DND-41 (cell line): ENCODE measurements around the gene PTPRN2.

Experiments
- ATAC-seq: fragments of 200-7000 bp; cut with Tn5 transposase; 3 replicates; pipeline ENCODE4 v1.9.1; 2021; ENCODE audit warnings: low read depth; ENCODE audit not compliant: insufficient read depth
- DNase-seq: peaks from one replicate; pipeline ENCODE4 v3.0.0-alpha.2; 2020
- H2AFZ ChIP-seq: 2 replicates; pipeline ENCODE4 v1.6.0; 2012; ENCODE audit warnings: low read depth, low read length
- H3K27ac ChIP-seq: 2 replicates; pipeline ENCODE4 v1.5.1; 2012; ENCODE audit warnings: low read length, inconsistent platforms
- H3K27me3 ChIP-seq: fragments of 200-600 bp; sonication (generic); 2 replicates; pipeline ENCODE4 v1.6.0; 2012; ENCODE audit warnings: low read length, mild to moderate bottlenecking, inconsistent platforms; ENCODE audit not compliant: insufficient read depth, poor library complexity
- H3K36me3 ChIP-seq: 2 replicates; pipeline ENCODE4 v1.5.1; 2012; ENCODE audit warnings: low read length, inconsistent platforms; ENCODE audit not compliant: insufficient read depth
- H3K4me1 ChIP-seq: 2 replicates; pipeline ENCODE4 v1.5.1; 2012; ENCODE audit warnings: mild to moderate bottlenecking, low read length; ENCODE audit not compliant: insufficient read depth
- H3K4me2 ChIP-seq: 2 replicates; pipeline ENCODE4 v1.6.0; 2012; ENCODE audit warnings: mild to moderate bottlenecking, moderate library complexity, low read length, inconsistent platforms; ENCODE audit not compliant: insufficient read depth
- H3K4me3 ChIP-seq, 2 experiments: fragments of 200-600 bp in 1 of 2; shearing (Covaris generic) in 1 of 2; 2 replicates each; pipeline ENCODE4 v1.5.1; 2012 to 2016; ENCODE audit warnings: inconsistent platforms in 2 of 2, low read length in 2 of 2, mild to moderate bottlenecking in 2 of 2, low read depth in 1 of 2, moderate library complexity in 1 of 2
- H3K79me2 ChIP-seq: 2 replicates; pipeline ENCODE4 v1.6.0; 2012; ENCODE audit warnings: low read length, inconsistent platforms; ENCODE audit not compliant: insufficient read depth
- H3K9ac ChIP-seq: 2 replicates; pipeline ENCODE4 v1.6.0; 2012; ENCODE audit warnings: low read depth, mild to moderate bottlenecking, inconsistent platforms, low read length, moderate library complexity
- H3K9me3 ChIP-seq: 2 replicates; pipeline ENCODE4 v1.5.1; 2012; ENCODE audit warnings: low read length, moderate library complexity, mild to moderate bottlenecking, inconsistent platforms; ENCODE audit not compliant: insufficient read depth, severe bottlenecking
- H4K20me1 ChIP-seq: 2 replicates; pipeline ENCODE4 v1.6.0; 2012; ENCODE audit warnings: low read length; ENCODE audit not compliant: insufficient read depth
- CTCF ChIP-seq: IDR thresholded peaks from 2 replicates; pipeline ENCODE4 v1.5.1; 2012; ENCODE audit warnings: borderline replicate concordance, low read length, moderate library complexity, mild to moderate bottlenecking; ENCODE audit not compliant: poor library complexity, severe bottlenecking; ENCODE audit errors: extremely low read depth
- EZH2 ChIP-seq: IDR thresholded peaks from 3 replicates; pipeline ENCODE4 v1.6.1; 2012; ENCODE audit warnings: borderline replicate concordance, low read depth, mild to moderate bottlenecking, moderate library complexity, low read length, inconsistent platforms; ENCODE audit not compliant: severe bottlenecking

The PTPRN2 gene

DNA sequence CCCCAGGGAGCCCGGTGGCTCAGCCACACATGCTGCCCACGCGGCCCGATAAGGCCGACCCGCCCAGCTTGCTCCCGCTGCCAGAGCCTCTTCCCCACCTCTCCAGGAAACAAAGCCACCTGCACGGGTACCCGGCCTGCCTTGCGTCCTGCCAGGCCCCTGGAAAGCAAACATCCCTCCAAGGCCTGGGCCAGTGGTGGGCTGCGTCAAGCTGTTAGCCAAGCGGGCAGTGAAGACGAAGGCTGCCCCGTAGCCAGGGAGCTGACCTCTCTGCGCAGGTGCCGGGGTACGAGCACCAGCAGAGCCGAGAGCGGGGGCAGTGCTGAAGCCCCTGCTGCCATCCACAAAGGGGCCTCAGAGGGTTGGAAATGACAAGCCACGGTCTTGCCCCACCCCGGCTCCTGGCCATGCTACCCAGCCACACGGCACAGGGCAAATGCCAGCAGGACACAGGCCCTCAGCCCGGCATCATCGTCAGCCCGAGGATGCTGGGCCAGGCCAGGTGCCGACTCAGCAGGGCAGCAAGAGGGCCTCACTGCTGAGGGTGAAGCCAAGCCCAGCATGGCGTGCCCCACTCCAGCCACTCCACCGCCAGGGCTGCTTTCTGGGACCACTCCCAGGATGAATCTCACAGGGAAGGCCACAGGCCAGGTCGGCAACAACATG lies 140.0 kb downstream of the PTPRN2 start:
- ATAC-seq (no peak), DNase-seq (no peak)
- Histone ChIP-seq H2AFZ (no peak overlapping the region), H3K79me2 (no peaks in the 10 kb centered on the region), H3K4me2 (no peak overlapping the region), H3K9me3 (no peaks in the 10 kb centered on the region), H3K27ac (no peak overlapping the region), H3K9ac (no peak overlapping the region), H3K27me3 (no peaks in the 10 kb centered on the region), H3K4me1 (no peaks in the 10 kb centered on the region), H3K36me3 (no peaks in the 10 kb centered on the region), H4K20me1 (peaks cover 4% of the 10 kb centered on the region; the same call in 1 of the 2 replicates), H3K4me3 (no peak overlapping the region)
- TF ChIP-seq CTCF: no peak
- TF ChIP-seq EZH2: no peak

GRCh38 chr7:158447151-158447505 lies 140.5 kb downstream of the PTPRN2 start:
- Histone ChIP-seq H3K36me3 (no peaks in the 10 kb centered on the region), H2AFZ (no peak overlapping the region), H3K4me1 (no peaks in the 10 kb centered on the region), H4K20me1 (peaks cover 4% of the 10 kb centered on the region; the same call in 1 of the 2 replicates), H3K27ac (no peak overlapping the region), H3K4me3 (no peak overlapping the region), H3K79me2 (no peaks in the 10 kb centered on the region), H3K9me3 (no peaks in the 10 kb centered on the region), H3K27me3 (no peaks in the 10 kb centered on the region), H3K4me2 (no peak overlapping the region), H3K9ac (no peak overlapping the region)
- DNase-seq: no peak
- no peak for ATAC-seq
- TF ChIP-seq EZH2: no peak
- no peak for TF ChIP-seq CTCF

GRCh38 chr7:158446706-158447105 lies 140.9 kb downstream of the PTPRN2 start:
- Histone ChIP-seq H2AFZ (no peak overlapping the region), H3K4me3 (no peak overlapping the region), H4K20me1 (peaks cover 4% of the 10 kb centered on the region; the same call in 1 of the 2 replicates), H3K27ac (no peak overlapping the region), H3K79me2 (no peaks in the 10 kb centered on the region), H3K36me3 (no peaks in the 10 kb centered on the region), H3K9ac (no peak overlapping the region), H3K4me1 (no peaks in the 10 kb centered on the region), H3K9me3 (no peaks in the 10 kb centered on the region), H3K4me2 (no peak overlapping the region), H3K27me3 (no peaks in the 10 kb centered on the region)
- ATAC-seq (no peak), DNase-seq (no peak)
- TF ChIP-seq EZH2: no peak

DNA sequence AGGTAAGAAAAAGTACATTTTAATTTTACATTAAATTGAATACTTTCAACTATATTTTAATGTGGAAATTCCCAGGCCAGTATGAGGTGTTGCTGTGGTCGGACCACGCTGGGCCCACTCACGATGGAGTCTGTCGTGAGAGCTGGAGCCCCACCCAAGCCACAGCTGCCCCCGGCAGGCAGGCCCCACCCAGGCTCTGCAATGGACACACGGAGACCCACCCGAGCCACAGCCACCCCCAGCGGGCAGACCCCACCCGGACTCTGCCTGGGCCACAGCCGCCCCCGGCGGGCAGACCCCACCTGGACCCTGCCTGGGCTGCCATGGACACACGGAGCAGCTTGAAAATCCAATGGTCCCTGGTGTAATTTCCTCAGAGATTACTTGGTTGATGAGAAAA lies 141.3 kb downstream of the PTPRN2 start:
- Histone ChIP-seq H3K4me3 (no peak overlapping the region), H3K4me1 (no peaks in the 10 kb centered on the region), H3K27me3 (no peaks in the 10 kb centered on the region), H3K27ac (no peak overlapping the region), H3K9ac (no peak overlapping the region), H3K79me2 (no peaks in the 10 kb centered on the region), H2AFZ (no peak overlapping the region), H4K20me1 (peaks cover 4% of the 10 kb centered on the region; the same call in 1 of the 2 replicates), H3K4me2 (no peak overlapping the region), H3K9me3 (peaks cover 3% of the 10 kb centered on the region), H3K36me3 (no peaks in the 10 kb centered on the region)
- no peak for ATAC-seq
- TF ChIP-seq EZH2 (no peak), CTCF (no peak)
- DNase-seq: no peak
